Measurements from ENCODE around the gene IRS1.

The IRS1 gene

DNA sequence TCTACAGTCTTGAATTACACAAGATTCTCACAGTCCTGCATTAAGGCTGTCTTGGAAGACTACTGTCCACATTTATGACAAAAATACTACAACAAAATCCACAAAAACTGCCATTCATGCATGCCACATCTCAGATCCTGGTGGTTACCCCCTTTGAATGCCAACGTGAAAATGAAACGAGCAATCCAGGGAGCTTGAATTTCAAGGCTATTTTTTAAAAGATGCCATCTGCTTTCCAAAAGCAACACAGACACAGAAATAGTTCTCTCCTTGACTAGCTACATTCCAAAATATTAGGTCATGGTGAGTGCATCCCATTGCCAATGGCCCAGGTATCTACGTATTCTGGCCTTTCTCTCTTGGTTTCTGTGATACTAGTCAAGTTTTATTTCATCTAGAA lies 36.3 kb downstream of the IRS1 start:
- TF ChIP-seq SIN3A (IDR thresholded peaks at IDR 0.05; ENCODE audit: borderline replicate concordance, insufficient read depth, low read length) (no peak), TAF1 (IDR thresholded peaks at IDR 0.05; ENCODE audit: borderline replicate concordance, insufficient read depth, low read length) (no peak)
- TF ChIP-seq, protein P1, sequence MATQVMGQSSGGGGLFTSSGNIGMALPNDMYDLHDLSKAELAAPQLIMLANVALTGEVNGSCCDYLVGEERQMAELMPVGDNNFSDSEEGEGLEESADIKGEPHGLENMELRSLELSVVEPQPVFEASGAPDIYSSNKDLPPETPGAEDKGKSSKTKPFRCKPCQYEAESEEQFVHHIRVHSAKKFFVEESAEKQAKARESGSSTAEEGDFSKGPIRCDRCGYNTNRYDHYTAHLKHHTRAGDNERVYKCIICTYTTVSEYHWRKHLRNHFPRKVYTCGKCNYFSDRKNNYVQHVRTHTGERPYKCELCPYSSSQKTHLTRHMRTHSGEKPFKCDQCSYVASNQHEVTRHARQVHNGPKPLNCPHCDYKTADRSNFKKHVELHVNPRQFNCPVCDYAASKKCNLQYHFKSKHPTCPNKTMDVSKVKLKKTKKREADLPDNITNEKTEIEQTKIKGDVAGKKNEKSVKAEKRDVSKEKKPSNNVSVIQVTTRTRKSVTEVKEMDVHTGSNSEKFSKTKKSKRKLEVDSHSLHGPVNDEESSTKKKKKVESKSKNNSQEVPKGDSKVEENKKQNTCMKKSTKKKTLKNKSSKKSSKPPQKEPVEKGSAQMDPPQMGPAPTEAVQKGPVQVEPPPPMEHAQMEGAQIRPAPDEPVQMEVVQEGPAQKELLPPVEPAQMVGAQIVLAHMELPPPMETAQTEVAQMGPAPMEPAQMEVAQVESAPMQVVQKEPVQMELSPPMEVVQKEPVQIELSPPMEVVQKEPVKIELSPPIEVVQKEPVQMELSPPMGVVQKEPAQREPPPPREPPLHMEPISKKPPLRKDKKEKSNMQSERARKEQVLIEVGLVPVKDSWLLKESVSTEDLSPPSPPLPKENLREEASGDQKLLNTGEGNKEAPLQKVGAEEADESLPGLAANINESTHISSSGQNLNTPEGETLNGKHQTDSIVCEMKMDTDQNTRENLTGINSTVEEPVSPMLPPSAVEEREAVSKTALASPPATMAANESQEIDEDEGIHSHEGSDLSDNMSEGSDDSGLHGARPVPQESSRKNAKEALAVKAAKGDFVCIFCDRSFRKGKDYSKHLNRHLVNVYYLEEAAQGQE (IDR thresholded peaks at IDR 0.05; ENCODE audit: insufficient read depth in 1 of 2, low read depth in 2 of 2, low read length in 2 of 2): no peak

GRCh38 chr2:226761195-226761583 lies 38.4 kb downstream of the IRS1 start:
- TF ChIP-seq, protein P1 (IDR thresholded peaks at IDR 0.05; ENCODE audit: insufficient read depth in 1 of 2, low read depth in 2 of 2, low read length in 2 of 2): no peak
- no peak for TF ChIP-seq FOXP2 (optimal IDR thresholded peaks at IDR 0.05; ENCODE audit: borderline replicate concordance, extremely low read depth, extremely low read length, insufficient read depth)
- TF ChIP-seq TAF1 (IDR thresholded peaks at IDR 0.05; ENCODE audit: borderline replicate concordance, insufficient read depth, low read length): no peak
- TF ChIP-seq SIN3A (IDR thresholded peaks at IDR 0.05; ENCODE audit: borderline replicate concordance, insufficient read depth, low read length): no peak
- no peak for TF ChIP-seq POLR2AphosphoS5 (IDR thresholded peaks at IDR 0.05; ENCODE audit: low read depth, low read length)

GRCh38 chr2:226760412-226761194 lies 39.0 kb downstream of the IRS1 start:
- TF ChIP-seq FOXP2 (optimal IDR thresholded peaks at IDR 0.05; ENCODE audit: borderline replicate concordance, extremely low read depth, extremely low read length, insufficient read depth) (no peak), POLR2AphosphoS5 (IDR thresholded peaks at IDR 0.05; ENCODE audit: low read depth, low read length) (no peak), SIN3A (IDR thresholded peaks at IDR 0.05; ENCODE audit: borderline replicate concordance, insufficient read depth, low read length) (no peak), TAF1 (IDR thresholded peaks at IDR 0.05; ENCODE audit: borderline replicate concordance, insufficient read depth, low read length) (no peak)
- TF ChIP-seq, protein P1 (IDR thresholded peaks at IDR 0.05; ENCODE audit: insufficient read depth in 1 of 2, low read depth in 2 of 2, low read length in 2 of 2): no peak

GRCh38 chr2:226759768-226760167 lies 39.9 kb downstream of the IRS1 start:
- TF ChIP-seq, protein P1 (IDR thresholded peaks at IDR 0.05; ENCODE audit: insufficient read depth in 1 of 2, low read depth in 2 of 2, low read length in 2 of 2): no peak
- no peak for TF ChIP-seq SIN3A (IDR thresholded peaks at IDR 0.05; ENCODE audit: borderline replicate concordance, insufficient read depth, low read length)
